Colonic mucosa (tissue), 4 donors: Measurements from ENCODE around the gene ADCYAP1R1. TPM values are rescaled to one million over a fixed set of nuclear protein-coding genes. Genes with fewer than 3 reads are reported as not detected.

Experiments
- DNase-seq: peaks from one replicate; pipeline ENCODE4 v3.0.0-alpha.2; 2020
- H3K27ac ChIP-seq: fragments of 200-600 bp; one replicate; pipeline ENCODE4 v1.8.0; 2021
- H3K27me3 ChIP-seq: fragments of 200-600 bp; one replicate; pipeline ENCODE4 v1.8.0; 2021
- H3K36me3 ChIP-seq: fragments of 200-600 bp; one replicate; pipeline ENCODE4 v1.8.0; 2021
- H3K4me1 ChIP-seq: fragments of 200-600 bp; one replicate; pipeline ENCODE4 v1.8.0; 2021; ENCODE audit warnings: mild to moderate bottlenecking
- H3K4me3 ChIP-seq: fragments of 200-600 bp; one replicate; pipeline ENCODE4 v1.8.0; 2021
- H3K9ac ChIP-seq, 2 donors: one replicate each; pipeline ENCODE4 v1.7.0; 2013; ENCODE audit warnings: control low read depth in 2 of 2, low read depth in 2 of 2, low read length in 2 of 2
- H3K9me3 ChIP-seq: fragments of 200-600 bp; one replicate; pipeline ENCODE4 v1.8.0; 2021
- CTCF ChIP-seq: fragments of 200-600 bp; IDR thresholded peaks from one replicate; pipeline ENCODE4 v1.8.0; 2022; ENCODE audit warnings: antibody characterized with exemption, mild to moderate bottlenecking
- intact Hi-C: fragments of 100-400 bp; cut with DNase I; formaldehyde crosslinking; loops from one replicate; pipeline ENCODE4 v1.14.1; 2022
- total RNA-seq, 2 donors: library from RNA; stranded (reverse); fragmentation: NEBNext Ultra II Directional in 1 of 2; extraction: Animal tissue kit (Norgen Biotek cat#: 25700) in 1 of 2; gene quantifications; one replicate each; pipeline ENCODE4 v1.2.1, GENCODE V29; 2021
- donor health status: healthy.
- donor health status: DM: no; HTN: no; CAD: no.
- donor health status: DM: no; HTN: no; CAD: no.

ADCYAP1R1 gene
- total RNA-seq, 2 donors from 2014 or later, result 0.37 to 0.90 TPM

DNA sequence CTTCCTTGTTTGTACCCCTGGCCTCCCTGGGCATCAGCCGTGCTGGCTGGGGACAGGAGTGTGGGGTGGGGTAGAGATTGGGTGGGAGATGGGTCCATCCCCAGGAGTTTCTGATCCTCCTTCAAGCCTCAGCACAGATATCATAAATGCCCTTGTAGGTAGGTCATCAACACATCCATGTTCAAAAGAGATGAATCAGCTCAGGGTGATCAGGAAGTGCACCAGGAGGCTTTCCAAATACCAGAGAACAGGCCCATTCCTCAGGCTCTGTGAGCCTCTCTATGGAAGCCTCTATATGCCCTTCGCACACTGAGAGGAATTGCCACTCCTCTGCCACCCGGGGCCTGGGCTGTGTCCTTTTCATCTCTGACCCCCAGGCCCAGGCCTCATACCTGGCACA, 31.9 kb upstream of the ADCYAP1R1 start:
- H3K4me3 ChIP-seq, result no peak overlapping the region
- H3K9ac ChIP-seq, result no peak overlapping the region
- H3K9me3 ChIP-seq, result no peaks in the 10 kb centered on the region
- no peak for DNase-seq
- TF ChIP-seq CTCF, result no peak
- H3K27ac ChIP-seq, result no peak overlapping the region
- H3K4me1 ChIP-seq, result no peaks in the 10 kb centered on the region
- no peaks in the 10 kb centered on the region for H3K27me3 ChIP-seq
- H3K36me3 ChIP-seq, result no peaks in the 10 kb centered on the region
- intact Hi-C loops, result no loop called here

DNA sequence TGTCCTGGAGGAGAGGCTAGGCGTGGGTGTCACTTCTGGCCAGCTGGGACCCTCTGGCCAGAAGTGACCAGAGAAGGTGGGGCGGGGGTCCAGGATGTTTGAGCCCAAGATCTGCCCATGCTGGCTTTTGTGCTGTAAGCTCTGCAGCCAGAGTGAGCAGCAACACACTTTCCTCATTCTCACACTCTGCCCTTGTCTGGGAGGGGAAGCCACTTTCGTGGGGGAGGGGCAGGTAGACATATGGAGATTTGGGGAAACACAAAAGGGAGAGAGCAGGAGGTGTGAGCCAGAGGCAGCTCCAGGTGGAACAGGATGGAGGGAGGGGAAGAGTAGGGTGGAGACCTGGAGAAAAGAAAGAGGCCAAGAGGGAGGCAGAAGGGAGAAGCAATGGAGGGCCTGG, 31.5 kb upstream of the ADCYAP1R1 start:
- H3K9ac ChIP-seq, result no peak overlapping the region
- no peaks in the 10 kb centered on the region for H3K27me3 ChIP-seq
- intact Hi-C loops, result no loop called here
- H3K27ac ChIP-seq, result no peak overlapping the region
- TF ChIP-seq CTCF, result no peak
- H3K9me3 ChIP-seq, result no peaks in the 10 kb centered on the region
- no peak overlapping the region for H3K4me3 ChIP-seq
- DNase-seq, result no peak
- H3K36me3 ChIP-seq, result no peaks in the 10 kb centered on the region
- H3K4me1 ChIP-seq, result no peaks in the 10 kb centered on the region

GRCh38 chr7:31022117-31022516, 30.0 kb upstream of the ADCYAP1R1 start:
- no peak overlapping the region for H3K9ac ChIP-seq
- no peaks in the 10 kb centered on the region for H3K36me3 ChIP-seq
- H3K4me3 ChIP-seq, result no peak overlapping the region
- H3K9me3 ChIP-seq, result no peaks in the 10 kb centered on the region
- H3K27ac ChIP-seq, result no peak overlapping the region
- no peak for TF ChIP-seq CTCF
- intact Hi-C loops, result no loop called here
- no peaks in the 10 kb centered on the region for H3K27me3 ChIP-seq
- no peak for DNase-seq
- H3K4me1 ChIP-seq, result no peaks in the 10 kb centered on the region

DNA sequence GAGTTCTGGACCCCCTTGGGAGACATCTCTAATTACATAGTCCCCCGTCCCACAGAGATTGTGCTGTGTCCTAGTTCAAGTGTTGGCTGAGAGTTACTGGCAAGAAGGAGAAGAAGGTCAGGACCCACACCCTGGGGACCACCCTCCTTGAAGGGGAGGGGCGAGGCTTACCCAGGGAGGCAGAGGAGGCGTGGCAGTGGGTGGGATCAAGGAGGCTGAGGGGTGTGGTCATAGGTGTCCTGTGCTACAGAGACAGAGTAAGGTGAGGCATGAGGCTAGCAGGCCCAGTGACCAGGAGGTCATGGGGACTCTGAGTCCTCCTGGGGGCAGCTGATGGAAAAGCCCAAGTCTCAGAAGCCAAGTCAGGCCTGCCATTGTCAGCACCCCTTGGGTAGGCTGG, 29.4 kb upstream of the ADCYAP1R1 start:
- no peak overlapping the region for H3K27ac ChIP-seq
- no peak overlapping the region for H3K9ac ChIP-seq
- no peak for DNase-seq
- H3K36me3 ChIP-seq, result no peaks in the 10 kb centered on the region
- TF ChIP-seq CTCF, result no peak
- no peak overlapping the region for H3K4me3 ChIP-seq
- intact Hi-C loops, result no loop called here
- no peaks in the 10 kb centered on the region for H3K27me3 ChIP-seq
- no peaks in the 10 kb centered on the region for H3K9me3 ChIP-seq
- H3K4me1 ChIP-seq, result no peaks in the 10 kb centered on the region

DNA sequence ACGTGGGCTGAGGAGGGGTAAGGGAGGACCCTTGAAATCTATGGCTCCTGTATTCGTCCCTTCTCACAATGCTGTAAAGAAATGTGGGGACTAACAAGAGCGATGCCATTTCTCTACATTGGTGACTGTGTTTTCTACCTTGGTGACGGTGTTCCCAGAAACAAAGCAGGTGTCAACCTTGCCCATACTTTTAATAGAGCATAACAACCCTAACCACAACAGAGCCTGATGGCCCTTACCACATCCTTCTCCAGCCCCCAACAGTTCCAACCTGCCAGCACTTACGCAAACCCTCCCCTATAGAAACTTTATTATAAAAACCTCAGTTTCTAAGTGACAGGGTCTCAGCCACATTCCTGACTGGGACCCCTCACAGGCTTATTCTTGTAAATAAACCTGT, 28.2 kb upstream of the ADCYAP1R1 start:
- no peak for DNase-seq
- Histone ChIP-seq H3K9me3 (no peaks in the 10 kb centered on the region), H3K27me3 (no peaks in the 10 kb centered on the region), H3K4me1 (no peaks in the 10 kb centered on the region), H3K9ac (no peak overlapping the region), H3K27ac (no peak overlapping the region), H3K36me3 (no peaks in the 10 kb centered on the region), H3K4me3 (no peak overlapping the region)
- intact Hi-C loops, result no loop called here
- TF ChIP-seq CTCF, result no peak
